Measurements from ENCODE around the gene ADAM22. TPM values are rescaled to one million over a fixed set of nuclear protein-coding genes. Genes with fewer than 3 reads are reported as not detected.

Gene ADAM22
- total and polyA plus RNA-seq, 2 experiments from 2014 or later = 2.7 to 18.7 TPM

DNA sequence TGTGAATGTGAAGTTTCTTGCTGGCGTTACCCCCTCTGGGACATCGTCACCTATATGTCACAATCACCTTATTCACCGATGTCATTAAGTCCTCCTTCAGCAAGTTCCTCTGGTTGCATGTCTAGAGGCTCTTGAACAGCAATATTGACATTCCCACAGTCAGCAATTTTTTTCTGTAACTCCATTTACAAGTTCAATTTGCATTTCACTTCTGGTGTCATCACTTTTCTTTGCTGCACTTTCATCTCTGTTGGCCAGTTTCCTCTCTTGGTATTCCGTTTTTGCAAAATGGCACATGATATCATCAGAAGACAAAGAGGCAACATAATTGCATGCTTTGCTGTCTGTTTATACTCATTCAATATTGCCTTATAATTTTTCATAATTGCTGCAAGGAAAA lies 216.0 kb downstream of the ADAM22 start:
- ATAC-seq = no peak
- no peak overlapping the region for H3K4me3 Mint-ChIP-seq
- Histone ChIP-seq H4K20me1 (replicated peaks; ENCODE audit: insufficient read depth) (no peaks in the 10 kb centered on the region), H3F3A (replicated peaks; ENCODE audit: low read depth) (no peaks in the 10 kb centered on the region), H3K9me2 (ENCODE audit: insufficient read depth) (no peaks in the 10 kb centered on the region), H3K79me2 (replicated peaks; ENCODE audit: insufficient read depth) (no peaks in the 10 kb centered on the region), H2AFZ (no peak overlapping the region), H3K36me3 (ENCODE audit: insufficient read depth) (no peaks in the 10 kb centered on the region), H3K27me3 (ENCODE audit: insufficient read depth) (no peaks in the 10 kb centered on the region), H3K4me1 (ENCODE audit: insufficient read depth) (peaks cover 14% of the 10 kb centered on the region), H3K4me3 (no peak overlapping the region), H3K4me2 (no peak overlapping the region), H3K27ac (ENCODE audit: low read depth) (no peak overlapping the region)
- TF ChIP-seq EZH2 (IDR thresholded peaks at IDR 0.05; ENCODE audit: low read depth, unreplicated experiment) = no peak
- TF ChIP-seq STAT1 (IDR thresholded peaks at IDR 0.05; ENCODE audit: unreplicated experiment) = no peak
- TF ChIP-seq, protein P1, sequence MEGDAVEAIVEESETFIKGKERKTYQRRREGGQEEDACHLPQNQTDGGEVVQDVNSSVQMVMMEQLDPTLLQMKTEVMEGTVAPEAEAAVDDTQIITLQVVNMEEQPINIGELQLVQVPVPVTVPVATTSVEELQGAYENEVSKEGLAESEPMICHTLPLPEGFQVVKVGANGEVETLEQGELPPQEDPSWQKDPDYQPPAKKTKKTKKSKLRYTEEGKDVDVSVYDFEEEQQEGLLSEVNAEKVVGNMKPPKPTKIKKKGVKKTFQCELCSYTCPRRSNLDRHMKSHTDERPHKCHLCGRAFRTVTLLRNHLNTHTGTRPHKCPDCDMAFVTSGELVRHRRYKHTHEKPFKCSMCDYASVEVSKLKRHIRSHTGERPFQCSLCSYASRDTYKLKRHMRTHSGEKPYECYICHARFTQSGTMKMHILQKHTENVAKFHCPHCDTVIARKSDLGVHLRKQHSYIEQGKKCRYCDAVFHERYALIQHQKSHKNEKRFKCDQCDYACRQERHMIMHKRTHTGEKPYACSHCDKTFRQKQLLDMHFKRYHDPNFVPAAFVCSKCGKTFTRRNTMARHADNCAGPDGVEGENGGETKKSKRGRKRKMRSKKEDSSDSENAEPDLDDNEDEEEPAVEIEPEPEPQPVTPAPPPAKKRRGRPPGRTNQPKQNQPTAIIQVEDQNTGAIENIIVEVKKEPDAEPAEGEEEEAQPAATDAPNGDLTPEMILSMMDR (conservative IDR thresholded peaks at IDR 0.05; ENCODE audit: low read depth in 2 of 2) = no peak
- TF ChIP-seq, protein P2, sequence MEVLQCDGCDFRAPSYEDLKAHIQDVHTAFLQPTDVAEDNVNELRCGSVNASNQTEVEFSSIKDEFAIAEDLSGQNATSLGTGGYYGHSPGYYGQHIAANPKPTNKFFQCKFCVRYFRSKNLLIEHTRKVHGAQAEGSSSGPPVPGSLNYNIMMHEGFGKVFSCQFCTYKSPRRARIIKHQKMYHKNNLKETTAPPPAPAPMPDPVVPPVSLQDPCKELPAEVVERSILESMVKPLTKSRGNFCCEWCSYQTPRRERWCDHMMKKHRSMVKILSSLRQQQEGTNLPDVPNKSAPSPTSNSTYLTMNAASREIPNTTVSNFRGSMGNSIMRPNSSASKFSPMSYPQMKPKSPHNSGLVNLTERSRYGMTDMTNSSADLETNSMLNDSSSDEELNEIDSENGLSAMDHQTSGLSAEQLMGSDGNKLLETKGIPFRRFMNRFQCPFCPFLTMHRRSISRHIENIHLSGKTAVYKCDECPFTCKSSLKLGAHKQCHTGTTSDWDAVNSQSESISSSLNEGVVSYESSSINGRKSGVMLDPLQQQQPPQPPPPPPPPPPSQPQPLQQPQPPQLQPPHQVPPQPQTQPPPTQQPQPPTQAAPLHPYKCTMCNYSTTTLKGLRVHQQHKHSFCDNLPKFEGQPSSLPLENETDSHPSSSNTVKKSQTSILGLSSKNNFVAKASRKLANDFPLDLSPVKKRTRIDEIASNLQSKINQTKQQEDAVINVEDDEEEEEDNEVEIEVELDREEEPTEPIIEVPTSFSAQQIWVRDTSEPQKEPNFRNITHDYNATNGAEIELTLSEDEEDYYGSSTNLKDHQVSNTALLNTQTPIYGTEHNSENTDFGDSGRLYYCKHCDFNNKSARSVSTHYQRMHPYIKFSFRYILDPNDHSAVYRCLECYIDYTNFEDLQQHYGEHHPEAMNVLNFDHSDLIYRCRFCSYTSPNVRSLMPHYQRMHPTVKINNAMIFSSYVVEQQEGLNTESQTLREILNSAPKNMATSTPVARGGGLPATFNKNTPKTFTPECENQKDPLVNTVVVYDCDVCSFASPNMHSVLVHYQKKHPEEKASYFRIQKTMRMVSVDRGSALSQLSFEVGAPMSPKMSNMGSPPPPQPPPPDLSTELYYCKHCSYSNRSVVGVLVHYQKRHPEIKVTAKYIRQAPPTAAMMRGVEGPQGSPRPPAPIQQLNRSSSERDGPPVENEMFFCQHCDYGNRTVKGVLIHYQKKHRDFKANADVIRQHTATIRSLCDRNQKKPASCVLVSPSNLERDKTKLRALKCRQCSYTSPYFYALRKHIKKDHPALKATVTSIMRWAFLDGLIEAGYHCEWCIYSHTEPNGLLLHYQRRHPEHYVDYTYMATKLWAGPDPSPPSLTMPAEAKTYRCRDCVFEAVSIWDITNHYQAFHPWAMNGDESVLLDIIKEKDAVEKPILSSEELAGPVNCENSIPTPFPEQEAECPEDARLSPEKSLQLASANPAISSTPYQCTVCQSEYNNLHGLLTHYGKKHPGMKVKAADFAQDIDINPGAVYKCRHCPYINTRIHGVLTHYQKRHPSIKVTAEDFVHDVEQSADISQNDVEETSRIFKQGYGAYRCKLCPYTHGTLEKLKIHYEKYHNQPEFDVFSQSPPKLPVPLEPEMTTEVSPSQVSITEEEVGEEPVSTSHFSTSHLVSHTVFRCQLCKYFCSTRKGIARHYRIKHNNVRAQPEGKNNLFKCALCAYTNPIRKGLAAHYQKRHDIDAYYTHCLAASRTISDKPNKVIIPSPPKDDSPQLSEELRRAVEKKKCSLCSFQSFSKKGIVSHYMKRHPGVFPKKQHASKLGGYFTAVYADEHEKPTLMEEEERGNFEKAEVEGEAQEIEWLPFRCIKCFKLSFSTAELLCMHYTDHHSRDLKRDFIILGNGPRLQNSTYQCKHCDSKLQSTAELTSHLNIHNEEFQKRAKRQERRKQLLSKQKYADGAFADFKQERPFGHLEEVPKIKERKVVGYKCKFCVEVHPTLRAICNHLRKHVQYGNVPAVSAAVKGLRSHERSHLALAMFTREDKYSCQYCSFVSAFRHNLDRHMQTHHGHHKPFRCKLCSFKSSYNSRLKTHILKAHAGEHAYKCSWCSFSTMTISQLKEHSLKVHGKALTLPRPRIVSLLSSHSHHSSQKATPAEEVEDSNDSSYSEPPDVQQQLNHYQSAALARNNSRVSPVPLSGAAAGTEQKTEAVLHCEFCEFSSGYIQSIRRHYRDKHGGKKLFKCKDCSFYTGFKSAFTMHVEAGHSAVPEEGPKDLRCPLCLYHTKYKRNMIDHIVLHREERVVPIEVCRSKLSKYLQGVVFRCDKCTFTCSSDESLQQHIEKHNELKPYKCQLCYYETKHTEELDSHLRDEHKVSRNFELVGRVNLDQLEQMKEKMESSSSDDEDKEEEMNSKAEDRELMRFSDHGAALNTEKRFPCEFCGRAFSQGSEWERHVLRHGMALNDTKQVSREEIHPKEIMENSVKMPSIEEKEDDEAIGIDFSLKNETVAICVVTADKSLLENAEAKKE (CRISPR knock-in tag; IDR thresholded peaks at IDR 0.05) = no peak
- TF ChIP-seq POLR2AphosphoS5 (IDR thresholded peaks at IDR 0.05; ENCODE audit: low read depth) = no peak
- TF ChIP-seq, protein P3, sequence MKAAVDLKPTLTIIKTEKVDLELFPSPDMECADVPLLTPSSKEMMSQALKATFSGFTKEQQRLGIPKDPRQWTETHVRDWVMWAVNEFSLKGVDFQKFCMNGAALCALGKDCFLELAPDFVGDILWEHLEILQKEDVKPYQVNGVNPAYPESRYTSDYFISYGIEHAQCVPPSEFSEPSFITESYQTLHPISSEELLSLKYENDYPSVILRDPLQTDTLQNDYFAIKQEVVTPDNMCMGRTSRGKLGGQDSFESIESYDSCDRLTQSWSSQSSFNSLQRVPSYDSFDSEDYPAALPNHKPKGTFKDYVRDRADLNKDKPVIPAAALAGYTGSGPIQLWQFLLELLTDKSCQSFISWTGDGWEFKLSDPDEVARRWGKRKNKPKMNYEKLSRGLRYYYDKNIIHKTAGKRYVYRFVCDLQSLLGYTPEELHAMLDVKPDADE (IDR thresholded peaks at IDR 0.05) = no peak
- no peak for TF ChIP-seq JUNB (IDR thresholded peaks at IDR 0.05; ENCODE audit: unreplicated experiment)
- peaks cover 2% of the 10 kb centered on the region; the same call in 1 of the 3 replicates for H3K36me3 Mint-ChIP-seq (ENCODE audit: low read depth)
- H3K27ac Mint-ChIP-seq = no peak overlapping the region
- peaks cover 20% of the 10 kb centered on the region for H3K4me1 Mint-ChIP-seq
- no peak for DNase-seq (ENCODE audit: low spot score)
- no peaks in the 10 kb centered on the region for H3K9me3 Mint-ChIP-seq
- H3K27me3 Mint-ChIP-seq (ENCODE audit: insufficient read depth, low read depth, poor library complexity) = no peaks in the 10 kb centered on the region

Data from GM23338 (cell line).